HepG2 (cell line): Measurements from ENCODE around the gene GPSM1. TPM values are rescaled to one million over a fixed set of nuclear protein-coding genes. Genes with fewer than 3 reads are reported as not detected.
A peak's percentile ranks its signal among the peaks of the same experiment; 100 is the strongest.

Experiments used
- ARNTL ChIP-seq: sonication (generic); formaldehyde crosslinking; IDR thresholded peaks from 2 replicates; pipeline ENCODE4 v1.4.0; 2020; ENCODE audit warnings: mild to moderate bottlenecking, missing genetic modification reagents
- BCL6 ChIP-seq: IDR thresholded peaks from 2 replicates; pipeline ENCODE4 v1.6.1; 2016; ENCODE audit warnings: missing genetic modification reagents, missing compliant biosample characterization
- DMAP1 ChIP-seq: IDR thresholded peaks from 2 replicates; pipeline ENCODE4 v1.6.1; 2016
- HOXD1 ChIP-seq: sonication (generic); formaldehyde crosslinking; IDR thresholded peaks from 2 replicates; pipeline ENCODE4 v1.5.0; 2020; ENCODE audit warnings: missing genetic modification reagents
- IRF2 ChIP-seq: IDR thresholded peaks from 2 replicates; pipeline ENCODE4 v1.6.1; 2018; ENCODE audit warnings: missing genetic modification reagents, missing compliant biosample characterization
- KDM2A ChIP-seq: sonication (generic); formaldehyde crosslinking; IDR thresholded peaks from 2 replicates; pipeline ENCODE4 v1.4.0; 2020; ENCODE audit warnings: low read depth, missing genetic modification reagents, borderline replicate concordance
- PATZ1 ChIP-seq: sonication (generic); formaldehyde crosslinking; IDR thresholded peaks from 2 replicates; pipeline ENCODE4 v1.4.0; 2020; ENCODE audit warnings: missing genetic modification reagents
- PAWR ChIP-seq: sonication (generic); formaldehyde crosslinking; IDR thresholded peaks from 2 replicates; pipeline ENCODE4 v1.4.0; 2020; ENCODE audit warnings: missing genetic modification reagents, mild to moderate bottlenecking, borderline replicate concordance
- PAXIP1 ChIP-seq: sonication (generic); formaldehyde crosslinking; conservative IDR thresholded peaks from 2 replicates; pipeline ENCODE4 v1.4.0; 2020; ENCODE audit warnings: mild to moderate bottlenecking, missing genetic modification reagents, moderate library complexity
- SP4 ChIP-seq: sonication (generic); formaldehyde crosslinking; IDR thresholded peaks from 2 replicates; pipeline ENCODE4 v1.8.1; 2023; ENCODE audit warnings: mild to moderate bottlenecking, missing genetic modification reagents
- YEATS2 ChIP-seq: sonication (generic); formaldehyde crosslinking; IDR thresholded peaks from 2 replicates; pipeline ENCODE4 v1.4.0; 2020; ENCODE audit warnings: missing genetic modification reagents, borderline replicate concordance
- ZBTB34 ChIP-seq: sonication (generic); formaldehyde crosslinking; IDR thresholded peaks from 2 replicates; pipeline ENCODE4 v1.8.0; 2022; ENCODE audit warnings: mild to moderate bottlenecking, missing genetic modification reagents
- ZBTB38 ChIP-seq: sonication (generic); formaldehyde crosslinking; IDR thresholded peaks from 2 replicates; pipeline ENCODE4 v1.5.1; 2020; ENCODE audit warnings: mild to moderate bottlenecking, missing genetic modification reagents
- ZBTB44 ChIP-seq: sonication (generic); formaldehyde crosslinking; IDR thresholded peaks from 2 replicates; pipeline ENCODE4 v1.4.0; 2020; ENCODE audit warnings: missing genetic modification reagents
- ZIK1 ChIP-seq: sonication (generic); formaldehyde crosslinking; IDR thresholded peaks from 2 replicates; pipeline ENCODE4 v1.5.0; 2020; ENCODE audit warnings: mild to moderate bottlenecking, low read depth, missing genetic modification reagents, borderline replicate concordance
- ZNF225 ChIP-seq: sonication (generic); formaldehyde crosslinking; IDR thresholded peaks from 2 replicates; pipeline ENCODE4 v1.4.0; 2020; ENCODE audit warnings: mild to moderate bottlenecking, missing genetic modification reagents
- ZNF33B ChIP-seq: sonication (generic); formaldehyde crosslinking; IDR thresholded peaks from 2 replicates; pipeline ENCODE4 v1.5.1; 2020; ENCODE audit warnings: mild to moderate bottlenecking, missing genetic modification reagents
- ZNF430 ChIP-seq: sonication (generic); formaldehyde crosslinking; IDR thresholded peaks from 2 replicates; pipeline ENCODE4 v1.9.0; 2021; ENCODE audit warnings: mild to moderate bottlenecking, missing genetic modification reagents
- ZNF446 ChIP-seq: sonication (generic); formaldehyde crosslinking; IDR thresholded peaks from 2 replicates; pipeline ENCODE4 v1.5.0; 2020; ENCODE audit warnings: mild to moderate bottlenecking, missing genetic modification reagents
- ZNF546 ChIP-seq: sonication (generic); formaldehyde crosslinking; conservative IDR thresholded peaks from 2 replicates; pipeline ENCODE4 v1.8.1; 2023; ENCODE audit warnings: mild to moderate bottlenecking, missing genetic modification reagents
- polyA plus RNA-seq, 8 experiments: library from polyadenylated mRNA; depleted of rRNA in 3 of 8; stranded (reverse) in 7 of 8; unstranded in 1 of 8; fragments of >200 nt; fragmentation: Illumina TruSeq in 4 of 8; extraction: Trizol in 4 of 8; gene quantifications; 2 replicates each; pipeline versions ENCODE4 v1.2.1 to v1.2.3, GENCODE V29; 2011 to 2016; ENCODE audit warnings: low read depth in 4 of 8, missing spikeins in 1 of 8, mixed read lengths in 1 of 8; ENCODE audit not compliant: insufficient read depth in 1 of 8
- total RNA-seq, 5 experiments: library from RNA; depleted of rRNA; stranded (reverse); fragments of >200 nt; fragmentation: Illumina TruSeq; extraction: Trizol; gene quantifications; 2 replicates each; pipeline ENCODE4 v1.2.3, GENCODE V29; 2016; ENCODE audit warnings: low read depth in 1 of 5

Gene GPSM1
- total and polyA plus RNA-seq, 2 of the 13 experiments (the other 11 are each of a cell fraction or from before 2014, with no cell fraction given), result 1.0 to 2.4 TPM

- TF ChIP-seq PAXIP1 (CRISPR knock-in tag) (peak; percentile 67), ZBTB34 (CRISPR knock-in tag) (peak; percentile 44; the same call in 1 of the 2 replicates), YEATS2 (CRISPR knock-in tag) (peak; percentile 60; the same call in 1 of the 2 replicates), ZBTB44 (CRISPR knock-in tag) (no peak), ARNTL (peak; percentile 32), HOXD1 (peak; percentile 27; the same call in 1 of the 2 replicates), ZBTB38 (CRISPR knock-in tag) (peak; percentile 20; the same call in 1 of the 2 replicates), ZNF225 (CRISPR knock-in tag) (peak; percentile 56; the same call in 1 of the 2 replicates), DMAP1 (CRISPR knock-in tag) (peak; percentile 56), BCL6 (peak; percentile 31; the same call in 1 of the 2 replicates), KDM2A (peak; percentile 62; the same call in 1 of the 2 replicates), ZNF446 (CRISPR knock-in tag) (no peak), ZNF33B (peak; percentile 54; the same call in 1 of the 2 replicates), ZNF546 (CRISPR knock-in tag) (no peak), PAWR (no peak), IRF2 (CRISPR knock-in tag) (0 out of 2 replicates have a peak, but pooled peaks have one; percentile 30), ZIK1 (CRISPR knock-in tag) (peak; percentile 71), ZNF430 (CRISPR knock-in tag) (peak; percentile 25; the same call in 1 of the 2 replicates), PATZ1 (CRISPR knock-in tag) (peak; percentile 41; the same call in 1 of the 2 replicates), SP4 (peak; percentile 49; the same call in 1 of the 2 replicates)
Measured at GRCh38 chr9:136345281-136346156, 18.2 kb downstream of the GPSM1 start (continued).
